GM20431 (cell line): Measurements from ENCODE around the gene NAA80.
"Not testable (repeated sequence)": the region's sequence is repeated elsewhere in the genome, so short reads cannot be mapped to it uniquely, and the experiment has no call there.

Source experiments
- in situ Hi-C: fragments of 300-500 bp; cut with MseI, MboI; formaldehyde crosslinking; loops from one replicate; pipeline ENCODE4 v1.15.0; 2020; ENCODE audit warnings: low sequenced_read_pairs; ENCODE audit not compliant: unreplicated experiment

The NAA80 gene

GRCh38 chr3:50272911-50273688 is 26.1 kb downstream of the NAA80 start:
- in situ Hi-C loops = no loop called here

- in situ Hi-C loops = not testable (repeated sequence)
Measured at GRCh38 chr3:50272538-50272910, 26.7 kb downstream of the NAA80 start.

GRCh38 chr3:50271314-50271936 is 27.8 kb downstream of the NAA80 start:
- in situ Hi-C loops = no loop called here

- in situ Hi-C loops = no loop called here
Measured at GRCh38 chr3:50270422-50271224, 28.6 kb downstream of the NAA80 start.

GRCh38 chr3:50269977-50270413 is 29.2 kb downstream of the NAA80 start:
- in situ Hi-C loops = no loop called here

- in situ Hi-C loops = no loop called here
Measured at GRCh38 chr3:50269460-50269859, 29.7 kb downstream of the NAA80 start.

GRCh38 chr3:50268703-50269451 is 30.3 kb downstream of the NAA80 start, which contains the start of gene SEMA3B:
SEMA3B (plus strand) TSS chr3:50269147; CDS start chr3:50269241, 94 bp downstream.
- in situ Hi-C loops = no loop called here

GRCh38 chr3:50268276-50268675 is 30.9 kb downstream of the NAA80 start:
- in situ Hi-C loops = no loop called here

- in situ Hi-C loops = no loop called here
Measured at GRCh38 chr3:50267280-50267913, 31.8 kb downstream of the NAA80 start.

GRCh38 chr3:50266836-50267235 is 32.4 kb downstream of the NAA80 start:
- in situ Hi-C loops = no loop called here

- in situ Hi-C loops = no loop called here
Measured at GRCh38 chr3:50266017-50266416, 33.2 kb downstream of the NAA80 start.

GRCh38 chr3:50265571-50265970 is 33.6 kb downstream of the NAA80 start:
- in situ Hi-C loops = no loop called here

- in situ Hi-C loops = no loop called here
Measured at GRCh38 chr3:50264964-50265485, 34.2 kb downstream of the NAA80 start.

- in situ Hi-C loops = no loop called here
Measured at GRCh38 chr3:50264383-50264963, 34.7 kb downstream of the NAA80 start.

- in situ Hi-C loops = no loop called here
Measured at GRCh38 chr3:50263478-50264382, 35.5 kb downstream of the NAA80 start.

- in situ Hi-C loops = no loop called here
Measured at GRCh38 chr3:50262778-50263177, 36.4 kb downstream of the NAA80 start.

GRCh38 chr3:50262200-50262599 is 37.0 kb downstream of the NAA80 start:
- in situ Hi-C loops = not testable (repeated sequence)

- in situ Hi-C loops = no loop called here
Measured at GRCh38 chr3:50261505-50261904, 37.7 kb downstream of the NAA80 start.
